Measurements from ENCODE around the gene PDE9A.

DNA sequence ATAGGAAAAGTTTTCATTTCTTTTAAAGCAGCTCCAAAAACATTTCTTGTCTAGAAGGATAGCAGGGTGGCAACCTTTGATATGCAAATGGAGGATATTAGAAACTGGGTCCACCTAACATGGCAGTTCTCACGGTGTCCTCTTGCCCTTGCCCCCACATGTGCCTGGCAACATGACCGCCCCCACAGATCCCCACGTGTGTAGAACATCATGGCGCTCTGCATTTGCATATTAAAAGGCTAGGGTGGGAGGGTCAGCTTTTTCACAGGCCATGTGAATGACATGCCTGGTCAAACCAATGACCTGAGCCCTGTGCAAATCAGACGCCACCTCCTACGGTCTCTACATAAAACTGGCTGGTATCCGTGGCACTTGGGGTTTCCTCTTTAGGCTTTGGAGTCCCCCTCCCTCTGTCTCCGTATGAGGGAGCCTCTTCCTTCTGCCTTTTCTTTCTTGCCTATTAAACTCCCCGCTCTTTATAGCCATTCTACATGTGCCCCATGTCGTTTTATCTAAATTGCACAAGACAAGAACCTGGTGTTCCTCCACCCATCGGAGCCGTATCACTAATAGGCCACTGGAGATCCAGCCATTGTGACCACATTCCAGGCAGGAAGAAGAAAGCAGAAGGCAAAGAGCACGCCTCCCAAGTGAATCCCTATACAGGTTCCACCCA lies 154.7 kb downstream of the PDE9A start:
- TF ChIP-seq POLR2AphosphoS5 (IDR thresholded peaks at IDR 0.05; ENCODE audit: low read depth), result no peak
- TF ChIP-seq, protein P1, sequence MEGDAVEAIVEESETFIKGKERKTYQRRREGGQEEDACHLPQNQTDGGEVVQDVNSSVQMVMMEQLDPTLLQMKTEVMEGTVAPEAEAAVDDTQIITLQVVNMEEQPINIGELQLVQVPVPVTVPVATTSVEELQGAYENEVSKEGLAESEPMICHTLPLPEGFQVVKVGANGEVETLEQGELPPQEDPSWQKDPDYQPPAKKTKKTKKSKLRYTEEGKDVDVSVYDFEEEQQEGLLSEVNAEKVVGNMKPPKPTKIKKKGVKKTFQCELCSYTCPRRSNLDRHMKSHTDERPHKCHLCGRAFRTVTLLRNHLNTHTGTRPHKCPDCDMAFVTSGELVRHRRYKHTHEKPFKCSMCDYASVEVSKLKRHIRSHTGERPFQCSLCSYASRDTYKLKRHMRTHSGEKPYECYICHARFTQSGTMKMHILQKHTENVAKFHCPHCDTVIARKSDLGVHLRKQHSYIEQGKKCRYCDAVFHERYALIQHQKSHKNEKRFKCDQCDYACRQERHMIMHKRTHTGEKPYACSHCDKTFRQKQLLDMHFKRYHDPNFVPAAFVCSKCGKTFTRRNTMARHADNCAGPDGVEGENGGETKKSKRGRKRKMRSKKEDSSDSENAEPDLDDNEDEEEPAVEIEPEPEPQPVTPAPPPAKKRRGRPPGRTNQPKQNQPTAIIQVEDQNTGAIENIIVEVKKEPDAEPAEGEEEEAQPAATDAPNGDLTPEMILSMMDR (IDR thresholded peaks at IDR 0.05; ENCODE audit: insufficient read depth, low read length), result no peak
- no peak for TF ChIP-seq GABPA (IDR thresholded peaks at IDR 0.05; ENCODE audit: low read depth)
- TF ChIP-seq, protein P2, sequence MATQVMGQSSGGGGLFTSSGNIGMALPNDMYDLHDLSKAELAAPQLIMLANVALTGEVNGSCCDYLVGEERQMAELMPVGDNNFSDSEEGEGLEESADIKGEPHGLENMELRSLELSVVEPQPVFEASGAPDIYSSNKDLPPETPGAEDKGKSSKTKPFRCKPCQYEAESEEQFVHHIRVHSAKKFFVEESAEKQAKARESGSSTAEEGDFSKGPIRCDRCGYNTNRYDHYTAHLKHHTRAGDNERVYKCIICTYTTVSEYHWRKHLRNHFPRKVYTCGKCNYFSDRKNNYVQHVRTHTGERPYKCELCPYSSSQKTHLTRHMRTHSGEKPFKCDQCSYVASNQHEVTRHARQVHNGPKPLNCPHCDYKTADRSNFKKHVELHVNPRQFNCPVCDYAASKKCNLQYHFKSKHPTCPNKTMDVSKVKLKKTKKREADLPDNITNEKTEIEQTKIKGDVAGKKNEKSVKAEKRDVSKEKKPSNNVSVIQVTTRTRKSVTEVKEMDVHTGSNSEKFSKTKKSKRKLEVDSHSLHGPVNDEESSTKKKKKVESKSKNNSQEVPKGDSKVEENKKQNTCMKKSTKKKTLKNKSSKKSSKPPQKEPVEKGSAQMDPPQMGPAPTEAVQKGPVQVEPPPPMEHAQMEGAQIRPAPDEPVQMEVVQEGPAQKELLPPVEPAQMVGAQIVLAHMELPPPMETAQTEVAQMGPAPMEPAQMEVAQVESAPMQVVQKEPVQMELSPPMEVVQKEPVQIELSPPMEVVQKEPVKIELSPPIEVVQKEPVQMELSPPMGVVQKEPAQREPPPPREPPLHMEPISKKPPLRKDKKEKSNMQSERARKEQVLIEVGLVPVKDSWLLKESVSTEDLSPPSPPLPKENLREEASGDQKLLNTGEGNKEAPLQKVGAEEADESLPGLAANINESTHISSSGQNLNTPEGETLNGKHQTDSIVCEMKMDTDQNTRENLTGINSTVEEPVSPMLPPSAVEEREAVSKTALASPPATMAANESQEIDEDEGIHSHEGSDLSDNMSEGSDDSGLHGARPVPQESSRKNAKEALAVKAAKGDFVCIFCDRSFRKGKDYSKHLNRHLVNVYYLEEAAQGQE (IDR thresholded peaks at IDR 0.05; ENCODE audit: insufficient replicate concordance, low read depth), result no peak
- no peak for TF ChIP-seq SPI1 (IDR thresholded peaks at IDR 0.05; ENCODE audit: borderline replicate concordance, low read depth)
